IMR-90 (cell line): Measurements from ENCODE around the gene GP5. TPM values are rescaled to one million over a fixed set of nuclear protein-coding genes. Genes with fewer than 3 reads are reported as not detected.

Source experiments
- ATAC-seq: fragments of 200-7000 bp; cut with Tn5 transposase; 2 replicates; pipeline ENCODE4 v1.9.1; 2020; ENCODE audit warnings: low read depth, mild to moderate bottlenecking, moderate library complexity
- BruUV-seq: library from RNA; stranded (reverse); fragments of 400-500 nt; replicated peaks from 2 replicates; lab custom pipeline; 2021; lab: Mats Ljungman, UMichigan
- CTCF ChIA-PET: fragments of 300-600 bp; formaldehyde crosslinking; extraction: SDS; loops from one replicate; lab custom pipeline; 2021; ENCODE audit warnings: antibody characterized with exemption; lab: Yijun Ruan, JAX
- POLR2A ChIA-PET: fragments of 300-600 bp; sonication (Branson Sonifier 250); formaldehyde crosslinking; loops from one replicate; lab custom pipeline; 2022; ENCODE audit warnings: antibody characterized with exemption; ENCODE audit not compliant: unreplicated experiment; lab: Charles Lee
- DNase-seq: peaks from one replicate; pipeline ENCODE4 v3.0.0; 2013
- H2AFZ ChIP-seq: replicated peaks from 2 replicates; pipeline ENCODE3; 2013; ENCODE audit warnings: low read length, mild to moderate bottlenecking; ENCODE audit not compliant: poor library complexity
- H2AK5ac ChIP-seq: 2 replicates; pipeline ENCODE4 v1.6.1; 2013; ENCODE audit warnings: low read depth, low read length, inconsistent platforms
- H2AK9ac ChIP-seq: replicated peaks from 2 replicates; pipeline ENCODE3; 2013; ENCODE audit warnings: mild to moderate bottlenecking, low read depth, low read length, moderate library complexity; ENCODE audit not compliant: poor library complexity
- H2BK120ac ChIP-seq: 2 replicates; pipeline ENCODE4 v1.6.1; 2013; ENCODE audit warnings: low read depth, low read length, inconsistent platforms
- H2BK15ac ChIP-seq: 3 replicates; pipeline ENCODE4 v1.6.1; 2013; ENCODE audit warnings: low read depth, low read length, inconsistent platforms
- H2BK20ac ChIP-seq: 2 replicates; pipeline ENCODE4 v1.6.1; 2013; ENCODE audit warnings: low read depth, mild to moderate bottlenecking, inconsistent platforms, low read length, moderate library complexity
- H2BK5ac ChIP-seq: 2 replicates; pipeline ENCODE4 v1.6.1; 2013; ENCODE audit warnings: mild to moderate bottlenecking, low read depth, low read length, inconsistent platforms; ENCODE audit not compliant: poor library complexity, severe bottlenecking
- H3K14ac ChIP-seq: replicated peaks from 2 replicates; pipeline ENCODE4 v1.6.1; 2013; ENCODE audit warnings: low read depth, low read length, inconsistent platforms
- H3K18ac ChIP-seq: 2 replicates; pipeline ENCODE4 v1.6.1; 2013; ENCODE audit warnings: low read depth, low read length, control low read depth
- H3K23ac ChIP-seq: 2 replicates; pipeline ENCODE4 v1.6.1; 2013; ENCODE audit warnings: low read depth, low read length, inconsistent platforms
- H3K27ac ChIP-seq: 2 replicates; pipeline ENCODE4 v1.5.1; 2013; ENCODE audit warnings: mild to moderate bottlenecking, control low read depth, low read length; ENCODE audit not compliant: insufficient read depth
- H3K27me3 ChIP-seq: 2 replicates; pipeline ENCODE4 v1.6.1; 2013; ENCODE audit warnings: low read length; ENCODE audit not compliant: control insufficient read depth, insufficient read depth
- H3K36me3 ChIP-seq: 2 replicates; pipeline ENCODE4 v1.6.1; 2013; ENCODE audit warnings: low read length, mixed read lengths; ENCODE audit not compliant: control insufficient read depth, insufficient read depth
- H3K4ac ChIP-seq: 2 replicates; pipeline ENCODE4 v1.6.1; 2013; ENCODE audit warnings: low read depth, low read length, inconsistent platforms
- H3K4me1 ChIP-seq: 2 replicates; pipeline ENCODE4 v1.6.1; 2013; ENCODE audit warnings: low read length, mixed read lengths; ENCODE audit not compliant: control insufficient read depth, insufficient read depth
- H3K4me2 ChIP-seq: 2 replicates; pipeline ENCODE4 v1.6.1; 2013; ENCODE audit warnings: low read depth, mild to moderate bottlenecking, control low read depth, low read length, moderate library complexity
- H3K4me3 ChIP-seq: 2 replicates; pipeline ENCODE4 v1.5.1; 2013; ENCODE audit warnings: low read depth, mild to moderate bottlenecking, control low read depth, low read length, moderate library complexity; ENCODE audit not compliant: insufficient read depth
- H3K56ac ChIP-seq: 2 replicates; pipeline ENCODE4 v1.6.1; 2013; ENCODE audit warnings: low read length, inconsistent platforms; ENCODE audit not compliant: insufficient read depth; ENCODE audit errors: extremely low read depth
- H3K79me1 ChIP-seq, 2 experiments: 2 replicates each; pipeline ENCODE4 v1.6.1; 2013; ENCODE audit warnings: low read length in 2 of 2, inconsistent platforms in 1 of 2, low read depth in 1 of 2
- H3K9ac ChIP-seq: 2 replicates; pipeline ENCODE4 v1.6.1; 2013; ENCODE audit warnings: low read depth, low read length, control low read depth
- H3K9me1 ChIP-seq: 2 replicates; pipeline ENCODE4 v1.6.1; 2013; ENCODE audit warnings: low read length, inconsistent platforms; ENCODE audit not compliant: insufficient read depth
- H3K9me3 ChIP-seq: 2 replicates; pipeline ENCODE4 v1.6.1; 2013; ENCODE audit warnings: low read length; ENCODE audit not compliant: control insufficient read depth, insufficient read depth
- H4K20me1 ChIP-seq: 2 replicates; pipeline ENCODE4 v1.6.1; 2013; ENCODE audit warnings: low read length, inconsistent platforms; ENCODE audit not compliant: insufficient read depth
- H4K5ac ChIP-seq: 2 replicates; pipeline ENCODE4 v1.6.1; 2013; ENCODE audit warnings: mild to moderate bottlenecking, low read depth, low read length, control low read depth
- H4K8ac ChIP-seq, 2 experiments: 2 replicates each; pipeline ENCODE4 v1.6.1; 2013; ENCODE audit warnings: low read depth in 2 of 2, low read length in 2 of 2, control low read depth in 1 of 2, inconsistent platforms in 1 of 2
- H4K91ac ChIP-seq: 2 replicates; pipeline ENCODE4 v1.6.1; 2013; ENCODE audit warnings: low read depth, low read length, inconsistent platforms; ENCODE audit not compliant: insufficient read depth
- BHLHE40 ChIP-seq: fragments of 150-350 bp; IDR thresholded peaks from 2 replicates; pipeline ENCODE4 v1.6.1; 2016; ENCODE audit warnings: mild to moderate bottlenecking, low read depth, low read length
- CHD1 ChIP-seq: IDR thresholded peaks from 2 replicates; pipeline ENCODE4 v1.6.1; 2012; ENCODE audit warnings: low read depth, low read length, improper control_type of control experiment
- ELK1 ChIP-seq: fragments of 150-350 bp; IDR thresholded peaks from 2 replicates; pipeline ENCODE4 v1.6.1; 2016; ENCODE audit warnings: low read depth, mild to moderate bottlenecking, low read length, moderate library complexity, borderline replicate concordance
- RAD21 ChIP-seq: IDR thresholded peaks from 2 replicates; pipeline ENCODE4 v1.6.1; 2012; ENCODE audit warnings: low read length, improper control_type of control experiment
- RCOR1 ChIP-seq: IDR thresholded peaks from 2 replicates; pipeline ENCODE4 v1.6.1; 2012; ENCODE audit warnings: mild to moderate bottlenecking, low read length, improper control_type of control experiment; ENCODE audit not compliant: insufficient replicate concordance
- RFX5 ChIP-seq: IDR thresholded peaks from 2 replicates; pipeline ENCODE4 v1.8.0; 2012; ENCODE audit warnings: low read depth, mild to moderate bottlenecking, low read length, moderate library complexity
- SMC3 ChIP-seq: fragments of 150-350 bp; IDR thresholded peaks from 2 replicates; pipeline ENCODE4 v1.6.1; 2016; ENCODE audit warnings: low read depth, mild to moderate bottlenecking, antibody characterized with exemption, low read length, moderate library complexity
- WGBS, 2 experiments: methylation state at CpG; one replicate each; pipeline versions ENCODE4 v1.1.5 to v1.1.7; 2013; ENCODE audit warnings: missing lambda C conversion rate in 2 of 2; ENCODE audit not compliant: insufficient read length in 1 of 2; ENCODE audit errors: extremely low coverage in 2 of 2; 5-methylcytosine and 5-hydroxymethylcytosine counted together
- dilution Hi-C: fragments of 300-500 bp; cut with HindIII; formaldehyde crosslinking; loops from one replicate; pipeline ENCODE4 v1.14.3; 2018; ENCODE audit warnings: low sequenced_read_pairs; ENCODE audit not compliant: unreplicated experiment
- in situ Hi-C: fragments of 300-500 bp; cut with MboI; formaldehyde crosslinking; loops from 3 replicates; pipeline ENCODE4 v1.14.3; 2019; ENCODE audit warnings: low sequenced_read_pairs, inconsistent platforms, mixed read lengths
- intact Hi-C: fragments of 100-400 bp; cut with micrococcal nuclease; formaldehyde crosslinking; loops from 2 replicates; pipeline ENCODE4 v1.10.0; 2022
- polyA plus RNA-seq, 3 experiments: library from polyadenylated mRNA; depleted of rRNA; stranded (reverse); fragments of >200 nt; gene quantifications; 2 replicates each; pipeline ENCODE4 v1.2.3, GENCODE V29; 2012; ENCODE audit warnings: low replicate concordance in 1 of 3
- total RNA-seq: library from RNA; depleted of rRNA; stranded (reverse); fragments of >200 nt; gene quantifications from 2 replicates; pipeline ENCODE4 v1.2.3, GENCODE V29; 2012
- TF ChIP-seq, protein P1 (sequence below): conservative IDR thresholded peaks from 2 replicates; pipeline ENCODE4 v1.5.1; 2012; ENCODE audit warnings: mild to moderate bottlenecking, low read depth, low read length, improper control_type of control experiment

Gene GP5
- total and polyA plus RNA-seq, 2 of the 4 experiments (the other 2 are of a cell fraction): under 0.01 to 0.12 TPM

DNA sequence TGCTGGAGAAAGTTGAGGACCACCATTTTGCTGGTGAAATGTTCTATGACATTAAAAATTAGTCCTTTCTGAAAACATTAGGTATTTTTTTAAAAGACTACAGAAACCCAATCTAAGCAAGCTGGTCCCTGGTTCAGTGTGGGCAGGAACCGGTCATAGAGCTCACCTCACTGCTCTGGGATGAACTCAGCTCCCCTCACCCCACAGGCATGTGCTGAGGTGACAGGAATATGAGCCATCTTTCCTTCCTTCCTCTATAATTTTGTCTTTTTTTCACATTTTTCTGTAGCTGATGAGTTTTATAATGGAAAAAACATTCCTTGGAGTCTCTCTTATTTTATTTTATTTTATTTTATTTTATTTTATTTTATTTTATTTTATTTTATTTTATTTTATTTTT, 21.4 kb downstream of the GP5 start:
- H4K20me1 ChIP-seq: no peaks in the 10 kb centered on the region
- no peaks in the 10 kb centered on the region for H3K9me3 ChIP-seq
- H3K4ac ChIP-seq: no peak overlapping the region
- no peak overlapping the region for H2BK15ac ChIP-seq
- H2BK20ac ChIP-seq: no peak overlapping the region
- in situ Hi-C loops (no loop called here), dilution Hi-C loops (no loop called here), intact Hi-C loops (no loop called here)
- peaks cover 23% of the 10 kb centered on the region for H3K27me3 ChIP-seq
- no peak overlapping the region for H2BK5ac ChIP-seq
- no peak overlapping the region for H2AFZ ChIP-seq
- no peak overlapping the region for H3K56ac ChIP-seq
- H3K36me3 ChIP-seq: no peaks in the 10 kb centered on the region
- 0 out of 2 replicates have a peak, but pooled peaks cover 3% of the 10 kb centered on the region for H3K9me1 ChIP-seq
- ATAC-seq (no peak), DNase-seq (no peak)
- no peaks in the 10 kb centered on the region for H3K4me1 ChIP-seq
- H3K4me3 ChIP-seq: no peak overlapping the region
- no peak overlapping the region for H2AK9ac ChIP-seq
- H3K4me2 ChIP-seq: no peak overlapping the region
- TF ChIP-seq RAD21: no peak
- no peak for TF ChIP-seq SMC3
- no peak for TF ChIP-seq CHD1
- no peak for TF ChIP-seq ELK1
- TF ChIP-seq RCOR1: no peak
- TF ChIP-seq, protein P1, sequence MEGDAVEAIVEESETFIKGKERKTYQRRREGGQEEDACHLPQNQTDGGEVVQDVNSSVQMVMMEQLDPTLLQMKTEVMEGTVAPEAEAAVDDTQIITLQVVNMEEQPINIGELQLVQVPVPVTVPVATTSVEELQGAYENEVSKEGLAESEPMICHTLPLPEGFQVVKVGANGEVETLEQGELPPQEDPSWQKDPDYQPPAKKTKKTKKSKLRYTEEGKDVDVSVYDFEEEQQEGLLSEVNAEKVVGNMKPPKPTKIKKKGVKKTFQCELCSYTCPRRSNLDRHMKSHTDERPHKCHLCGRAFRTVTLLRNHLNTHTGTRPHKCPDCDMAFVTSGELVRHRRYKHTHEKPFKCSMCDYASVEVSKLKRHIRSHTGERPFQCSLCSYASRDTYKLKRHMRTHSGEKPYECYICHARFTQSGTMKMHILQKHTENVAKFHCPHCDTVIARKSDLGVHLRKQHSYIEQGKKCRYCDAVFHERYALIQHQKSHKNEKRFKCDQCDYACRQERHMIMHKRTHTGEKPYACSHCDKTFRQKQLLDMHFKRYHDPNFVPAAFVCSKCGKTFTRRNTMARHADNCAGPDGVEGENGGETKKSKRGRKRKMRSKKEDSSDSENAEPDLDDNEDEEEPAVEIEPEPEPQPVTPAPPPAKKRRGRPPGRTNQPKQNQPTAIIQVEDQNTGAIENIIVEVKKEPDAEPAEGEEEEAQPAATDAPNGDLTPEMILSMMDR: no peak
- no peak for TF ChIP-seq BHLHE40
- TF ChIP-seq RFX5: no peak
- H3K23ac ChIP-seq: no peak overlapping the region
- no peak overlapping the region for H2BK120ac ChIP-seq
- WGBS, 2 experiments: no CpG with 5 or more reads among the region's 1 CpG
- no peak overlapping the region for H4K8ac ChIP-seq
- no peak overlapping the region for H4K5ac ChIP-seq
- no peaks in the 10 kb centered on the region for H3K79me1 ChIP-seq
- no peak overlapping the region for H2AK5ac ChIP-seq
- H4K91ac ChIP-seq: no peak overlapping the region
- no peak overlapping the region for H3K9ac ChIP-seq
- no TSS peak for BruUV-seq
- H3K14ac ChIP-seq: no peak overlapping the region
- CTCF ChIA-PET: no interaction called here
- POLR2A ChIA-PET: no interaction called here
- H3K18ac ChIP-seq: no peak overlapping the region
- H3K27ac ChIP-seq: no peak overlapping the region
